HCT116 (cell line): Measurements from ENCODE around the gene IZUMO4. TPM values are rescaled to one million over a fixed set of nuclear protein-coding genes. Genes with fewer than 3 reads are reported as not detected.

Source experiments
- ATAC-seq: fragments of 200-7000 bp; cut with Tn5 transposase; 2 replicates; pipeline ENCODE4 v1.9.1; 2020; ENCODE audit warnings: mild to moderate bottlenecking, moderate library complexity
- Bru-seq: library from RNA; stranded (reverse); fragments of 400-500 nt; gene quantifications from one replicate; lab custom pipeline; 2021; lab: Mats Ljungman, UMichigan
- BruChase-seq, 2 experiments: library from RNA; stranded (reverse); fragments of 400-500 nt; gene quantifications; one replicate each; lab custom pipeline; 2021; lab: Mats Ljungman, UMichigan
- BruUV-seq: library from RNA; stranded (reverse); fragments of 400-500 nt; replicated peaks from 2 replicates; lab custom pipeline; 2021; lab: Mats Ljungman, UMichigan
- CTCF ChIA-PET: fragments of 300-600 bp; sonication (Branson Sonifier 250); formaldehyde crosslinking; loops from one replicate; lab custom pipeline; 2021; ENCODE audit warnings: antibody characterized with exemption; lab: Charles Lee
- POLR2A ChIA-PET: fragments of 300-600, 350-600 bp; sonication (Branson Sonifier 250); formaldehyde crosslinking; loops from one replicate; lab custom pipeline; 2021; ENCODE audit warnings: antibody characterized with exemption; lab: Charles Lee
- RAD21 ChIA-PET, 2 experiments: fragments of 300-600 bp; sonication (Branson Sonifier 250); formaldehyde crosslinking; loops; one replicate each; lab custom pipeline; 2023; ENCODE audit warnings: low total read pairs in 2 of 2; ENCODE audit not compliant: uncharacterized antibody in 2 of 2, unreplicated experiment in 2 of 2, low non-redundant PET in 1 of 2; lab: Charles Lee
- DNase-seq: peaks from one replicate; pipeline ENCODE4 v3.0.0-alpha.2; 2010; ENCODE audit warnings: low read depth, low spot score
- H2AFZ ChIP-seq: fragments of 200-600 bp; shearing (Covaris generic), sonication (generic); 2 replicates; pipeline ENCODE4 v1.6.1; 2017; ENCODE audit warnings: low read depth, mixed run types, mixed read lengths, antibody characterized with exemption, low read length; ENCODE audit not compliant: poor library complexity, severe bottlenecking
- H3K27ac ChIP-seq: 2 replicates; pipeline ENCODE4 v1.5.1; 2012; ENCODE audit warnings: low read depth, low read length
- H3K27me3 ChIP-seq: fragments of 200-600 bp; sonication (generic); 2 replicates; pipeline ENCODE4 v1.6.1; 2016; ENCODE audit warnings: mixed run types, low read length, mixed read lengths; ENCODE audit not compliant: insufficient read depth
- H3K36me3 ChIP-seq, 2 experiments: fragments of 200-500 bp in 1 of 2; fragments of 200-600 bp in 1 of 2; sonication (Bioruptor generic) in 1 of 2; sonication (generic) in 1 of 2; 2 replicates each; pipeline versions ENCODE4 v1.5.1 to v1.6.1; 2014 to 2016; ENCODE audit warnings: low read length in 2 of 2, inconsistent platforms in 1 of 2, mixed read lengths in 1 of 2, mixed run types in 1 of 2; ENCODE audit not compliant: insufficient read depth in 2 of 2, control insufficient read depth in 1 of 2
- H3K4me1 ChIP-seq, 2 experiments: fragments of 200-600 bp in 1 of 2; sonication (generic) in 1 of 2; 2 replicates each; pipeline versions ENCODE4 v1.5.1 to v1.6.1; 2012 to 2017; ENCODE audit warnings: low read length in 2 of 2, inconsistent platforms in 1 of 2, mild to moderate bottlenecking in 1 of 2, mixed read lengths in 1 of 2, mixed run types in 1 of 2, moderate library complexity in 1 of 2; ENCODE audit not compliant: insufficient read depth in 2 of 2, control insufficient read depth in 1 of 2
- H3K4me2 ChIP-seq: fragments of 200-600 bp; sonication (generic); 2 replicates; pipeline ENCODE4 v1.6.1; 2017; ENCODE audit warnings: mixed run types, low read length, mixed read lengths
- H3K4me3 ChIP-seq, 2 experiments: fragments of 200-600 bp in 1 of 2; sonication (generic) in 1 of 2; replicated peaks in 1 of 2; 2 replicates each; pipeline ENCODE4 v1.5.1; 2011 to 2016; ENCODE audit warnings: low read length in 2 of 2, control low read depth in 1 of 2, low read depth in 1 of 2, mild to moderate bottlenecking in 1 of 2, mixed read lengths in 1 of 2, mixed run types in 1 of 2
- H3K79me2 ChIP-seq: fragments of 200-600 bp; sonication (generic); 2 replicates; pipeline ENCODE4 v1.6.1; 2017; ENCODE audit warnings: mild to moderate bottlenecking, mixed run types, low read length, moderate library complexity, mixed read lengths; ENCODE audit not compliant: insufficient read depth
- H3K9ac ChIP-seq: fragments of 200-600 bp; sonication (generic); 2 replicates; pipeline ENCODE4 v1.6.1; 2016; ENCODE audit warnings: low read length, mixed read lengths
- H3K9me2 ChIP-seq: fragments of 200-600 bp; sonication (generic), shearing (Covaris generic); 2 replicates; pipeline ENCODE4 v1.6.1; 2017; ENCODE audit warnings: mixed run types, mild to moderate bottlenecking, moderate library complexity; ENCODE audit not compliant: insufficient read depth
- H3K9me3 ChIP-seq, 2 experiments: fragments of 200-500 bp in 1 of 2; fragments of 200-600 bp in 1 of 2; sonication (Bioruptor generic) in 1 of 2; sonication (generic) in 1 of 2; 2 replicates each; pipeline ENCODE4 v1.6.1; 2014 to 2017; ENCODE audit warnings: low read length in 2 of 2, mixed read lengths in 2 of 2, inconsistent platforms in 1 of 2, low read depth in 1 of 2, mild to moderate bottlenecking in 1 of 2, mixed run types in 1 of 2, moderate library complexity in 1 of 2; ENCODE audit not compliant: control insufficient read depth in 1 of 2, insufficient read depth in 1 of 2
- H4K20me1 ChIP-seq: fragments of 200-600 bp; sonication (generic), shearing (Covaris generic); 2 replicates; pipeline ENCODE4 v1.6.1; 2017; ENCODE audit warnings: mixed run types, mild to moderate bottlenecking, moderate library complexity; ENCODE audit not compliant: insufficient read depth
- EGR1 ChIP-seq: IDR thresholded peaks from 2 replicates; pipeline ENCODE4 v1.6.1; 2012; ENCODE audit warnings: low read depth
- RAD21 ChIP-seq: IDR thresholded peaks from 2 replicates; pipeline ENCODE4 v1.6.1; 2012; ENCODE audit warnings: low read depth, mild to moderate bottlenecking
- SP1 ChIP-seq: IDR thresholded peaks from 2 replicates; pipeline ENCODE4 v1.6.1; 2012; ENCODE audit warnings: low read depth
- intact Hi-C: fragments of 100-400 bp; cut with micrococcal nuclease; formaldehyde crosslinking; loops from 2 replicates; pipeline ENCODE4 v1.10.0; 2022
- long read RNA-seq: library from polyadenylated mRNA; unstranded; transcript quantifications from one replicate; pipeline ENCODE4 v2.0.0, GENCODE V29; 2021; ENCODE audit not compliant: unreplicated experiment
- polyA plus RNA-seq: library from polyadenylated mRNA; unstranded; fragments of >200 nt; gene quantifications from 2 replicates; pipeline ENCODE4 v1.2.1, GENCODE V29; 2012; ENCODE audit warnings: missing spikeins
- total RNA-seq: library from RNA; stranded (reverse); gene quantifications from one replicate; pipeline ENCODE4 v1.2.1, GENCODE V29; 2021; ENCODE audit not compliant: unreplicated experiment
- TF ChIP-seq, protein P1 (sequence below), 3 experiments: fragments of 200-600 bp in 1 of 3; sonication (generic) in 1 of 3; IDR thresholded peaks in 2 of 3; conservative IDR thresholded peaks in 1 of 3; 2 replicates each; pipeline ENCODE4 v1.5.1; 2012 to 2017; ENCODE audit warnings: low read depth in 2 of 3, low read length in 2 of 3, antibody characterized with exemption in 1 of 3, borderline replicate concordance in 1 of 3, control low read depth in 1 of 3, mild to moderate bottlenecking in 1 of 3, mixed read lengths in 1 of 3, mixed run types in 1 of 3, moderate library complexity in 1 of 3; ENCODE audit not compliant: insufficient read depth in 1 of 3
- TF ChIP-seq, protein P2 (sequence below): IDR thresholded peaks from 2 replicates; pipeline ENCODE4 v1.6.1; 2012; ENCODE audit warnings: low read depth

The IZUMO4 gene, protein sequence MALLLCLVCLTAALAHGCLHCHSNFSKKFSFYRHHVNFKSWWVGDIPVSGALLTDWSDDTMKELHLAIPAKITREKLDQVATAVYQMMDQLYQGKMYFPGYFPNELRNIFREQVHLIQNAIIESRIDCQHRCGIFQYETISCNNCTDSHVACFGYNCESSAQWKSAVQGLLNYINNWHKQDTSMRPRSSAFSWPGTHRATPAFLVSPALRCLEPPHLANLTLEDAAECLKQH
- total RNA-seq (6.1 TPM), Bru-seq, nascent RNA (percentile 28 among the genes with signal in this experiment), BruChase-seq, experiment 1, labeled RNA remaining after a 6-hour chase (percentile 37 among the genes with signal in this experiment), BruChase-seq, experiment 2, labeled RNA remaining after a 2-hour chase (percentile 32 among the genes with signal in this experiment)
- 6.7 and 12.8 TPM in 2 replicates for polyA plus RNA-seq
- long read RNA-seq, partial matches to known transcripts: 1 of 5 reads
- long read RNA-seq, other reads (novel, unspliced or antisense): 4 of 5 reads

DNA sequence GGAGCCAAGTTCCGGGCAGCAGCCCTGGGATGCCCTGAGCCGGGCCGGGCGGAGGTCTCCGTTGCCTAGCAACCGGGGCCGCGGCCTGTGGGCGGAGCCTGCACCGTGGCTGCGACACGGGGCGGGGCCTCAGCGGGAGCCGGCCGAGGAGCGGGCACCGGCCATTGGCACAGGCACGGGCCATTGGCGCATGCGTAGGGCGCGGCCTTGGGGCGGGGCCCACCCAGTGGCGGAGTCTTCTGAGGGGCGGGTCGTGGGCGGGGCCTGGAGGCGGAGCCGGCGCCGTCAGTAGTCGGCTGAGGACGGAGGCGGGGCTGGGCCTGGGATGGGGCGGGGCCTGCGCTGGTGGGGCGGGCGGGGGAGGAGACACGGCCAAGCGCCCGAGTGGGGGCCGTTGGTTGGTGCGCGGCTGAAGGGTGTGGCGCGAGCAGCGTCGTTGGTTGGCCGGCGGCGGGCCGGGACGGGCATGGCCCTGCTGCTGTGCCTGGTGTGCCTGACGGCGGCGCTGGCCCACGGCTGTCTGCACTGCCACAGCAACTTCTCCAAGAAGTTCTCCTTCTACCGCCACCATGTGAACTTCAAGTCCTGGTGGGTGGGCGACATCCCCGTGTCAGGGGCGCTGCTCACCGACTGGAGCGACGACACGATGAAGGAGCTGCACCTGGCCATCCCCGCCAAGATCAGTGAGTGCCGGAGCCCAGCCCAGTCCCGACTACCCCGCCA is at the start of gene IZUMO4:
Gene IZUMO4, plus strand, starts transcription at position 436 of the 723 bp plus-strand sequence. Its CDS starts 31 bp downstream, at position 467.
- TF ChIP-seq SP1 (no peak), EGR1 (peak; percentile 38; the same call in 1 of the 2 replicates), RAD21 (no peak; the same call in 1 of the 2 replicates)
- TF ChIP-seq, protein P1, sequence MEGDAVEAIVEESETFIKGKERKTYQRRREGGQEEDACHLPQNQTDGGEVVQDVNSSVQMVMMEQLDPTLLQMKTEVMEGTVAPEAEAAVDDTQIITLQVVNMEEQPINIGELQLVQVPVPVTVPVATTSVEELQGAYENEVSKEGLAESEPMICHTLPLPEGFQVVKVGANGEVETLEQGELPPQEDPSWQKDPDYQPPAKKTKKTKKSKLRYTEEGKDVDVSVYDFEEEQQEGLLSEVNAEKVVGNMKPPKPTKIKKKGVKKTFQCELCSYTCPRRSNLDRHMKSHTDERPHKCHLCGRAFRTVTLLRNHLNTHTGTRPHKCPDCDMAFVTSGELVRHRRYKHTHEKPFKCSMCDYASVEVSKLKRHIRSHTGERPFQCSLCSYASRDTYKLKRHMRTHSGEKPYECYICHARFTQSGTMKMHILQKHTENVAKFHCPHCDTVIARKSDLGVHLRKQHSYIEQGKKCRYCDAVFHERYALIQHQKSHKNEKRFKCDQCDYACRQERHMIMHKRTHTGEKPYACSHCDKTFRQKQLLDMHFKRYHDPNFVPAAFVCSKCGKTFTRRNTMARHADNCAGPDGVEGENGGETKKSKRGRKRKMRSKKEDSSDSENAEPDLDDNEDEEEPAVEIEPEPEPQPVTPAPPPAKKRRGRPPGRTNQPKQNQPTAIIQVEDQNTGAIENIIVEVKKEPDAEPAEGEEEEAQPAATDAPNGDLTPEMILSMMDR (IDR thresholded peaks at IDR 0.05 in 2 of 3, conservative IDR thresholded peaks at IDR 0.05 in 1 of 3; ENCODE audit: borderline replicate concordance in 1 of 3, insufficient read depth in 1 of 3, low read depth in 2 of 3, low read length in 2 of 3): peak in 2 of 3 experiments; percentile 30 to 40; a peak in 3 of 6 replicates
- TF ChIP-seq, protein P2, sequence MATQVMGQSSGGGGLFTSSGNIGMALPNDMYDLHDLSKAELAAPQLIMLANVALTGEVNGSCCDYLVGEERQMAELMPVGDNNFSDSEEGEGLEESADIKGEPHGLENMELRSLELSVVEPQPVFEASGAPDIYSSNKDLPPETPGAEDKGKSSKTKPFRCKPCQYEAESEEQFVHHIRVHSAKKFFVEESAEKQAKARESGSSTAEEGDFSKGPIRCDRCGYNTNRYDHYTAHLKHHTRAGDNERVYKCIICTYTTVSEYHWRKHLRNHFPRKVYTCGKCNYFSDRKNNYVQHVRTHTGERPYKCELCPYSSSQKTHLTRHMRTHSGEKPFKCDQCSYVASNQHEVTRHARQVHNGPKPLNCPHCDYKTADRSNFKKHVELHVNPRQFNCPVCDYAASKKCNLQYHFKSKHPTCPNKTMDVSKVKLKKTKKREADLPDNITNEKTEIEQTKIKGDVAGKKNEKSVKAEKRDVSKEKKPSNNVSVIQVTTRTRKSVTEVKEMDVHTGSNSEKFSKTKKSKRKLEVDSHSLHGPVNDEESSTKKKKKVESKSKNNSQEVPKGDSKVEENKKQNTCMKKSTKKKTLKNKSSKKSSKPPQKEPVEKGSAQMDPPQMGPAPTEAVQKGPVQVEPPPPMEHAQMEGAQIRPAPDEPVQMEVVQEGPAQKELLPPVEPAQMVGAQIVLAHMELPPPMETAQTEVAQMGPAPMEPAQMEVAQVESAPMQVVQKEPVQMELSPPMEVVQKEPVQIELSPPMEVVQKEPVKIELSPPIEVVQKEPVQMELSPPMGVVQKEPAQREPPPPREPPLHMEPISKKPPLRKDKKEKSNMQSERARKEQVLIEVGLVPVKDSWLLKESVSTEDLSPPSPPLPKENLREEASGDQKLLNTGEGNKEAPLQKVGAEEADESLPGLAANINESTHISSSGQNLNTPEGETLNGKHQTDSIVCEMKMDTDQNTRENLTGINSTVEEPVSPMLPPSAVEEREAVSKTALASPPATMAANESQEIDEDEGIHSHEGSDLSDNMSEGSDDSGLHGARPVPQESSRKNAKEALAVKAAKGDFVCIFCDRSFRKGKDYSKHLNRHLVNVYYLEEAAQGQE: no peak
- ChIA-PET POLR2A (no interaction called here), CTCF (no interaction called here), RAD21 (no interaction called here)
- H3K4me2 ChIP-seq: peak within 1 kb of the TSS; percentile 91
- peaks cover 18% of the 10 kb centered on the region for H3K79me2 ChIP-seq
- no peak within 1 kb of the TSS for H2AFZ ChIP-seq
- peaks cover 3 to 11% of the 10 kb centered on the region in 2 experiments; a peak in 2 of 4 replicates for H3K36me3 ChIP-seq
- peak within 1 kb of the TSS; percentile 77 to 88 for H3K4me3 ChIP-seq
- intact Hi-C loops: loop anchor here (1.0 kb wide), 1 partner anchor 77 kb away; no protein-coding TSS in a partner anchor
- H3K9me2 ChIP-seq: no peaks in the 10 kb centered on the region
- H3K27me3 ChIP-seq: no peaks in the 10 kb centered on the region
- ATAC-seq (peak; percentile 87), DNase-seq (peak; percentile 92)
- BruUV-seq: no TSS peak
- no peaks in the 10 kb centered on the region for H3K9me3 ChIP-seq
- H3K9ac ChIP-seq: peak within 1 kb of the TSS; percentile 86
- no peaks in the 10 kb centered on the region for H4K20me1 ChIP-seq
- H3K4me1 ChIP-seq: peaks cover 11 to 24% of the 10 kb centered on the region in 2 experiments
- peak within 1 kb of the TSS; percentile 99 for H3K27ac ChIP-seq
